ENCODE data around the gene ATXN1.

DNA sequence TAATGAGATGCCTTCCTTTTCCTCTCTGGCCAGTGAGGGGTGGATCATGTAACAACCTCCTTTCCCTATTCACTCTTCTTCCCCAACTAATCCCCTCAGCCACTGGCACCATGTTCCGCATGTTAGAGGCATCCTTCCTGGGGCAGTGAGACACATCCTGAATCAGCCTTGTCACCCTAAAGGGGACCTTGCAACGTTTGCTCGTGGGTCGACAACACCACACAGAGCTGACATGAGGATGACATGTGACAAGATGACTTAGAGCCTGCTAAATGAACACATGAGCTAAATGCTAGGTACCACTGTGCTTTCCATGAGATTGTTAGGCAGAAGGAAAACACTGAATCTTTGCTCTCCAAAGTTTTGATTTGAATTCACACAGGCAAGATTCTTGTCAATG lies 129.2 kb downstream of the ATXN1 start:
- TF ChIP-seq, protein P1, sequence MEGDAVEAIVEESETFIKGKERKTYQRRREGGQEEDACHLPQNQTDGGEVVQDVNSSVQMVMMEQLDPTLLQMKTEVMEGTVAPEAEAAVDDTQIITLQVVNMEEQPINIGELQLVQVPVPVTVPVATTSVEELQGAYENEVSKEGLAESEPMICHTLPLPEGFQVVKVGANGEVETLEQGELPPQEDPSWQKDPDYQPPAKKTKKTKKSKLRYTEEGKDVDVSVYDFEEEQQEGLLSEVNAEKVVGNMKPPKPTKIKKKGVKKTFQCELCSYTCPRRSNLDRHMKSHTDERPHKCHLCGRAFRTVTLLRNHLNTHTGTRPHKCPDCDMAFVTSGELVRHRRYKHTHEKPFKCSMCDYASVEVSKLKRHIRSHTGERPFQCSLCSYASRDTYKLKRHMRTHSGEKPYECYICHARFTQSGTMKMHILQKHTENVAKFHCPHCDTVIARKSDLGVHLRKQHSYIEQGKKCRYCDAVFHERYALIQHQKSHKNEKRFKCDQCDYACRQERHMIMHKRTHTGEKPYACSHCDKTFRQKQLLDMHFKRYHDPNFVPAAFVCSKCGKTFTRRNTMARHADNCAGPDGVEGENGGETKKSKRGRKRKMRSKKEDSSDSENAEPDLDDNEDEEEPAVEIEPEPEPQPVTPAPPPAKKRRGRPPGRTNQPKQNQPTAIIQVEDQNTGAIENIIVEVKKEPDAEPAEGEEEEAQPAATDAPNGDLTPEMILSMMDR (conservative IDR thresholded peaks at IDR 0.05; ENCODE audit: low read length), result no peak
- TF ChIP-seq EZH2phosphoT487 (IDR thresholded peaks at IDR 0.05; ENCODE audit: borderline replicate concordance), result no peak

All from Loucy (cell line).